Suprapubic skin (tissue), 4 donors: ENCODE measurements around the gene LCE6A.

Experiments
- EP300 ChIP-seq: sonication (generic); formaldehyde crosslinking; IDR thresholded peaks from one replicate; pipeline ENCODE4 v1.6.1; 2017; ENCODE audit warnings: antibody characterized with exemption
- POLR2A ChIP-seq, 2 donors: fragments of 450-650 bp; IDR thresholded peaks; one replicate each; pipeline ENCODE4 v1.6.1; 2017; ENCODE audit warnings: antibody characterized with exemption in 2 of 2, mild to moderate bottlenecking in 2 of 2, moderate library complexity in 2 of 2
- POLR2AphosphoS5 ChIP-seq, 3 donors: sonication (generic); formaldehyde crosslinking; IDR thresholded peaks; one replicate each; pipeline ENCODE4 v1.6.1; 2017; ENCODE audit warnings: antibody characterized with exemption in 3 of 3
- TF ChIP-seq, protein P1 (sequence below), 2 donors: fragments of 200-600 bp in 1 of 2; fragments of 450-650 bp in 1 of 2; sonication (generic) in 1 of 2; IDR thresholded peaks; one replicate each; pipeline ENCODE4 v1.5.1; 2016 to 2019; ENCODE audit warnings: antibody characterized with exemption in 2 of 2, mild to moderate bottlenecking in 1 of 2, moderate library complexity in 1 of 2

DNA sequence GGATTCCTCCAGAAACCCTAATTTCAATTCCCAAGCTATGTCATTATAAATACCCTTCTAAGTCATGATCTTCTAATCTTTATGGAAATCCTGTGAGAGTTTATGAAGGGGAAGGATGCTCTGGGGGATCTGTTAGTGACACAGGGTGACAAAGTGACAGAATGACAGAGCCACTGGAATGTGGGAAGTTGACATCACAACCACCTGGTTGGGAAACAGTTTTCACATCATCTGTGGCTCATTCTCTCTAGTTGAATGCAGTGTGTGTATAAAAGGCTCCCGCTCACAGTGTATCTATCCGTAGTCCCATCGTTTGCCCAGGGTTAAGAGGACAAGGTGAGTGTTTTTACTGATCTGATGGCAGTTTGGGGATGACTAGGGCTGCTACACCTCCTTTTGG is 17.0 kb downstream of the LCE6A start, which contains the start of gene LCE7A:
- TF ChIP-seq, protein P1, sequence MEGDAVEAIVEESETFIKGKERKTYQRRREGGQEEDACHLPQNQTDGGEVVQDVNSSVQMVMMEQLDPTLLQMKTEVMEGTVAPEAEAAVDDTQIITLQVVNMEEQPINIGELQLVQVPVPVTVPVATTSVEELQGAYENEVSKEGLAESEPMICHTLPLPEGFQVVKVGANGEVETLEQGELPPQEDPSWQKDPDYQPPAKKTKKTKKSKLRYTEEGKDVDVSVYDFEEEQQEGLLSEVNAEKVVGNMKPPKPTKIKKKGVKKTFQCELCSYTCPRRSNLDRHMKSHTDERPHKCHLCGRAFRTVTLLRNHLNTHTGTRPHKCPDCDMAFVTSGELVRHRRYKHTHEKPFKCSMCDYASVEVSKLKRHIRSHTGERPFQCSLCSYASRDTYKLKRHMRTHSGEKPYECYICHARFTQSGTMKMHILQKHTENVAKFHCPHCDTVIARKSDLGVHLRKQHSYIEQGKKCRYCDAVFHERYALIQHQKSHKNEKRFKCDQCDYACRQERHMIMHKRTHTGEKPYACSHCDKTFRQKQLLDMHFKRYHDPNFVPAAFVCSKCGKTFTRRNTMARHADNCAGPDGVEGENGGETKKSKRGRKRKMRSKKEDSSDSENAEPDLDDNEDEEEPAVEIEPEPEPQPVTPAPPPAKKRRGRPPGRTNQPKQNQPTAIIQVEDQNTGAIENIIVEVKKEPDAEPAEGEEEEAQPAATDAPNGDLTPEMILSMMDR (IDR thresholded peaks at IDR 0.05): no peak
- TF ChIP-seq POLR2A (IDR thresholded peaks at IDR 0.05) (no peak), EP300 (no peak), POLR2AphosphoS5 (IDR thresholded peaks at IDR 0.05) (no peak)
